ENCODE results near the gene FFAR1. TPM values are rescaled to one million over a fixed set of nuclear protein-coding genes. Genes with fewer than 3 reads are reported as not detected.

Gene FFAR1
- total RNA-seq, 4 donors from 2014 or later = not detected

GRCh38 chr19:35383536-35383935, 35.8 kb downstream of the FFAR1 start:
- DNase-seq (ENCODE audit: low spot score in 2 of 2) = peak in 1 of 2 donors; percentile 63
- 79% methylated on average over 2 of the region's 2 CpGs for WGBS
- Histone ChIP-seq H3K4me3 (no peak overlapping the region), H3K36me3 (no peaks in the 10 kb centered on the region), H3K27ac (no peak overlapping the region), H3K9me3 (no peaks in the 10 kb centered on the region), H3K4me1 (peaks cover 10% of the 10 kb centered on the region), H3K27me3 (peaks cover 7% of the 10 kb centered on the region)
- TF ChIP-seq POLR2A (IDR thresholded peaks at IDR 0.05) (no peak), POLR2AphosphoS5 (IDR thresholded peaks at IDR 0.05) (no peak)

GRCh38 chr19:35388277-35389054, 40.8 kb downstream of the FFAR1 start:
- Histone ChIP-seq H3K4me1 (peaks cover 12% of the 10 kb centered on the region), H3K27ac (peak overlapping the region; percentile 41), H3K36me3 (no peaks in the 10 kb centered on the region), H3K4me3 (no peak overlapping the region), H3K9me3 (no peaks in the 10 kb centered on the region), H3K27me3 (no peaks in the 10 kb centered on the region)
- 52% methylated on average over 6 of the region's 6 CpGs for WGBS
- no peak for TF ChIP-seq POLR2A (IDR thresholded peaks at IDR 0.05)
- TF ChIP-seq CTCF (IDR thresholded peaks at IDR 0.05) = no peak
- TF ChIP-seq EP300 (IDR thresholded peaks at IDR 0.05) = no peak
- no peak for TF ChIP-seq POLR2AphosphoS5 (IDR thresholded peaks at IDR 0.05)
- DNase-seq (ENCODE audit: low spot score in 2 of 2) = peak in 1 of 2 donors; percentile 24

- peak in 1 of 2 donors; percentile 53 for DNase-seq (ENCODE audit: low spot score in 2 of 2)
- Histone ChIP-seq H3K4me3 (no peak overlapping the region), H3K9me3 (no peaks in the 10 kb centered on the region), H3K27me3 (no peaks in the 10 kb centered on the region), H3K4me1 (peaks cover 12% of the 10 kb centered on the region), H3K27ac (peak overlapping the region; percentile 18), H3K36me3 (no peaks in the 10 kb centered on the region)
- WGBS = 63% methylated on average over 6 of the region's 6 CpGs
- TF ChIP-seq POLR2AphosphoS5 (IDR thresholded peaks at IDR 0.05) (no peak), POLR2A (IDR thresholded peaks at IDR 0.05) (no peak), CTCF (IDR thresholded peaks at IDR 0.05) (no peak), EP300 (IDR thresholded peaks at IDR 0.05) (no peak)
These were observed 41.6 kb downstream of the FFAR1 start for GRCh38 chr19:35389192-35389861.

- Histone ChIP-seq H3K4me1 (peaks cover 12% of the 10 kb centered on the region), H3K4me3 (no peak overlapping the region), H3K27me3 (no peaks in the 10 kb centered on the region), H3K9me3 (no peaks in the 10 kb centered on the region), H3K36me3 (no peaks in the 10 kb centered on the region), H3K27ac (no peak overlapping the region)
- no peak for TF ChIP-seq POLR2AphosphoS5 (IDR thresholded peaks at IDR 0.05)
- TF ChIP-seq POLR2A (IDR thresholded peaks at IDR 0.05) = no peak
- no peak for TF ChIP-seq EP300 (IDR thresholded peaks at IDR 0.05)
- no peak for TF ChIP-seq CTCF (IDR thresholded peaks at IDR 0.05)
- DNase-seq (ENCODE audit: low spot score in 2 of 2) = peak in 1 of 2 donors; percentile 18
- WGBS = 73% methylated on average over 5 of the region's 5 CpGs
These were observed 45.3 kb downstream of the FFAR1 start for GRCh38 chr19:35392742-35393715.

GRCh38 chr19:35395382-35396199, 47.9 kb downstream of the FFAR1 start:
- no peak for TF ChIP-seq POLR2AphosphoS5 (IDR thresholded peaks at IDR 0.05)
- no peak for TF ChIP-seq EP300 (IDR thresholded peaks at IDR 0.05)
- TF ChIP-seq CTCF (IDR thresholded peaks at IDR 0.05) = no peak
- TF ChIP-seq POLR2A (IDR thresholded peaks at IDR 0.05) = no peak
- DNase-seq (ENCODE audit: low spot score in 2 of 2) = peak in 1 of 2 donors; percentile 56
- Histone ChIP-seq H3K9me3 (no peaks in the 10 kb centered on the region), H3K4me3 (no peak overlapping the region), H3K27me3 (no peaks in the 10 kb centered on the region), H3K36me3 (no peaks in the 10 kb centered on the region), H3K27ac (no peak overlapping the region), H3K4me1 (no peaks in the 10 kb centered on the region)
- 47% methylated on average over 19 of the region's 19 CpGs for WGBS
